Measurements from ENCODE around the gene CRYL1. TPM values are rescaled to one million over a fixed set of nuclear protein-coding genes. Genes with fewer than 3 reads are reported as not detected.

The CRYL1 gene
- total and polyA plus RNA-seq, 2 of the 13 experiments (the other 11 are each of a cell fraction or from before 2014, with no cell fraction given): 57.2 to 115 TPM

DNA sequence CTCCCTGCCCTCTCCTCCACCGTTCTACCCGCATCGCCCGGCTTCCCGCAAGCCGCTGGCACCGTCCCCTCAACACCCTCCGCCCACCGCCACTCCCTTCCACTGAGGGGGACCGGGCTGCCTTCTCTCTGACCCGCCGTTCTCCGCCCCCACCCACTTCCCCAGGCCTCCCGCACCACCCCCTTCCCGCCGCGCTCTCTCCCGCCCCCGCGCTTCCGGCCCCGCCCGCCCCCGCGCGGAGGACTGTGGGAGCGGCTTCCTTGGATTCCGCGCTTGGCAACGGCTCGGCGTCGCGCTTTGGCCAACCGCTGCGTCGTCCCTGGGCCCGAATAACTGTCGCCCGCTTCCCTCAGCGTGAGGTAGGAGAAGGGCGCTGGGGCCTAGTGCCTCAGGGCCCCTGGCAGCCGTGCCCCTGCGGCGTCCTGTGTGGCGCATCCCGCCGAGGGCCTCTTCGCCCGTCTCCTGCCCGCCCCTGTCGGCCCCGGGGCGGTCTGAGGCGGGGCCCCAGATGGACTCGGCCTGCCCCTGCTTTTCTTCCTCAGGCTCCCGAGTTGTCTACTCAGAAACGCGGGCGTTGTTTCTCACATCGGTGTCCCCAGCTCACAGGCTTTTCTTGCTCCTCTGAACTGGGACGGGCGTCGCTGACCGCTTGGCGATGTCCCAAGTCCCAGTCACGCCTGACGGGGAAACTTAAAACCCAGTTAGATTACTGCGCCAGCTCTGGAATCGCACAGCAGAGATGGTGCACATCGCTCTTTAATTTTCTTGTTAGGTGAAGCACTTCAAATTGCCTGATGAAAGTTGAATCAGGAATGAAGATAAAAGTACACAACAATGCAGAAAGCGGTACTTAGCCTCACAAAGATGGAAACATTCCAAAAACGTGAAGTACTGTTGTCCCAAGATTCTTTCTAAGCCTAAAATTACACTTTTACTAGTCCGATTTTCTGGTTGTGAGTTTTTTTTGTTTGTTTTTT, 41.5 kb upstream of the CRYL1 start, which contains the start of gene IFT88 (continued):
- no peak for TF ChIP-seq CHD2 (IDR thresholded peaks at IDR 0.05; ENCODE audit: low read depth, low read length)
- TF ChIP-seq ZFP41 (CRISPR knock-in tag; IDR thresholded peaks at IDR 0.05; ENCODE audit: borderline replicate concordance): peak; percentile 70; the same call in 1 of the 2 replicates
- TF ChIP-seq ZBTB10 (CRISPR knock-in tag; IDR thresholded peaks at IDR 0.05; ENCODE audit: borderline replicate concordance): peak; percentile 64; the same call in 1 of the 2 replicates
- no peak for TF ChIP-seq ZNF10 (CRISPR knock-in tag; IDR thresholded peaks at IDR 0.05; ENCODE audit: borderline replicate concordance, low read depth)
- TF ChIP-seq PHF5A (CRISPR knock-in tag; IDR thresholded peaks at IDR 0.05; ENCODE audit: low read depth, unreplicated experiment): no peak
- no peak for TF ChIP-seq ZNF552 (CRISPR knock-in tag; IDR thresholded peaks at IDR 0.05; ENCODE audit: borderline replicate concordance)
- no peak for TF ChIP-seq ZBTB25 (CRISPR knock-in tag; IDR thresholded peaks at IDR 0.05)
- no peak for TF ChIP-seq NFE2 (CRISPR knock-in tag; IDR thresholded peaks at IDR 0.05)
- TF ChIP-seq ZNF18 (CRISPR knock-in tag; IDR thresholded peaks at IDR 0.05; ENCODE audit: insufficient replicate concordance): no peak
- TF ChIP-seq FLYWCH1 (CRISPR knock-in tag; IDR thresholded peaks at IDR 0.05): 0 out of 2 replicates have a peak, but pooled peaks have one; percentile 34
- peak; percentile 43; the same call in 1 of the 2 replicates for TF ChIP-seq BATF2 (CRISPR knock-in tag; IDR thresholded peaks at IDR 0.05)
- no peak for TF ChIP-seq SMARCE1 (IDR thresholded peaks at IDR 0.05; ENCODE audit: borderline replicate concordance)
- 0 out of 2 replicates have a peak, but pooled peaks have one; percentile 48 for TF ChIP-seq TP53 (CRISPR knock-in tag; conservative IDR thresholded peaks at IDR 0.05)
- no peak for TF ChIP-seq ZNF484 (CRISPR knock-in tag; IDR thresholded peaks at IDR 0.05; ENCODE audit: borderline replicate concordance, low read depth)
- TF ChIP-seq DMAP1 (CRISPR knock-in tag; IDR thresholded peaks at IDR 0.05): peak; percentile 83
- peak; percentile 66; the same call in 1 of the 2 replicates for TF ChIP-seq HIVEP1 (CRISPR knock-in tag; IDR thresholded peaks at IDR 0.05)
- 0 out of 2 replicates have a peak, but pooled peaks have one; percentile 46 for TF ChIP-seq CSRNP2 (CRISPR knock-in tag; conservative IDR thresholded peaks at IDR 0.05; ENCODE audit: low read depth)
- TF ChIP-seq BCL3 (CRISPR knock-in tag; IDR thresholded peaks at IDR 0.05): peak; percentile 90
- no peak for TF ChIP-seq BRCA1 (CRISPR knock-in tag; IDR thresholded peaks at IDR 0.05)

Measured in HepG2 (cell line).